Skeletal muscle satellite cell (primary cell): ENCODE measurements around the gene SRD5A2.

ENCODE experiments used
- H3K27me3 ChIP-seq: 2 replicates; pipeline ENCODE4 v1.7.0; 2013; ENCODE audit warnings: low read length; ENCODE audit not compliant: control insufficient read depth, insufficient read depth
- H3K36me3 ChIP-seq: 2 replicates; pipeline ENCODE4 v1.7.0; 2013; ENCODE audit warnings: mild to moderate bottlenecking, control low read depth, low read length; ENCODE audit not compliant: insufficient read depth
- H3K4me1 ChIP-seq: 2 replicates; pipeline ENCODE4 v1.7.0; 2013; ENCODE audit warnings: low read length; ENCODE audit not compliant: control insufficient read depth, insufficient read depth
- H3K4me2 ChIP-seq: 2 replicates; pipeline ENCODE4 v1.7.0; 2013; ENCODE audit warnings: mild to moderate bottlenecking, low read length
- H3K4me3 ChIP-seq: 2 replicates; pipeline ENCODE4 v1.7.0; 2013; ENCODE audit warnings: low read length
- H3K9ac ChIP-seq: 2 replicates; pipeline ENCODE4 v1.7.0; 2013; ENCODE audit warnings: mild to moderate bottlenecking, low read depth, low read length, moderate library complexity
- H3K9me3 ChIP-seq: replicated peaks from 2 replicates; pipeline ENCODE4 v1.7.0; 2013; ENCODE audit warnings: mild to moderate bottlenecking, control low read depth, low read length

The SRD5A2 gene

GRCh38 chr2:31531101-31531500, 49.6 kb downstream of the SRD5A2 start:
- Histone ChIP-seq H3K27me3 (peaks cover 11% of the 10 kb centered on the region), H3K4me1 (peaks cover 5% of the 10 kb centered on the region), H3K9ac (no peak overlapping the region)

GRCh38 chr2:31529256-31529655, 51.5 kb downstream of the SRD5A2 start:
- no peak overlapping the region for H3K4me3 ChIP-seq
- peaks cover 10% of the 10 kb centered on the region for H3K27me3 ChIP-seq
- no peak overlapping the region for H3K4me2 ChIP-seq
- no peaks in the 10 kb centered on the region for H3K36me3 ChIP-seq
- H3K9ac ChIP-seq, result no peak overlapping the region
- no peaks in the 10 kb centered on the region for H3K9me3 ChIP-seq
- peaks cover 5% of the 10 kb centered on the region for H3K4me1 ChIP-seq

More at GRCh38 chr2:31531101-31531500, 49.6 kb downstream of the SRD5A2 start:
- H3K4me3 ChIP-seq, result no peak overlapping the region
- H3K36me3 ChIP-seq, result no peaks in the 10 kb centered on the region
- H3K9me3 ChIP-seq, result no peaks in the 10 kb centered on the region
- H3K4me2 ChIP-seq, result no peak overlapping the region

- Histone ChIP-seq H3K4me3 (no peak overlapping the region), H3K9me3 (no peaks in the 10 kb centered on the region), H3K4me2 (no peak overlapping the region), H3K36me3 (no peaks in the 10 kb centered on the region), H3K27me3 (peaks cover 10% of the 10 kb centered on the region), H3K4me1 (peaks cover 5% of the 10 kb centered on the region), H3K9ac (no peak overlapping the region)
Measured at GRCh38 chr2:31528823-31529222, 51.9 kb downstream of the SRD5A2 start.

GRCh38 chr2:31526946-31527732, 53.6 kb downstream of the SRD5A2 start:
- H3K4me2 ChIP-seq, result no peak overlapping the region
- no peaks in the 10 kb centered on the region for H3K36me3 ChIP-seq
- H3K9me3 ChIP-seq, result no peaks in the 10 kb centered on the region
- peaks cover 10% of the 10 kb centered on the region for H3K27me3 ChIP-seq
- peaks cover 5% of the 10 kb centered on the region for H3K4me1 ChIP-seq
- H3K4me3 ChIP-seq, result no peak overlapping the region
- no peak overlapping the region for H3K9ac ChIP-seq

- Histone ChIP-seq H3K36me3 (no peaks in the 10 kb centered on the region), H3K4me3 (no peak overlapping the region), H3K9me3 (no peaks in the 10 kb centered on the region), H3K4me2 (no peak overlapping the region), H3K27me3 (peaks cover 10% of the 10 kb centered on the region), H3K9ac (no peak overlapping the region), H3K4me1 (peaks cover 5% of the 10 kb centered on the region)
Measured at GRCh38 chr2:31525876-31526275, 54.9 kb downstream of the SRD5A2 start.

- no peak overlapping the region for H3K4me2 ChIP-seq
- no peaks in the 10 kb centered on the region for H3K36me3 ChIP-seq
- no peak overlapping the region for H3K4me3 ChIP-seq
- H3K4me1 ChIP-seq, result peaks cover 5% of the 10 kb centered on the region
- H3K9me3 ChIP-seq, result no peaks in the 10 kb centered on the region
- no peak overlapping the region for H3K9ac ChIP-seq
- peaks cover 9% of the 10 kb centered on the region for H3K27me3 ChIP-seq
Measured at GRCh38 chr2:31524592-31524991, 56.1 kb downstream of the SRD5A2 start.

GRCh38 chr2:31523871-31524492, 56.8 kb downstream of the SRD5A2 start:
- Histone ChIP-seq H3K9me3 (no peaks in the 10 kb centered on the region), H3K4me1 (peaks cover 5% of the 10 kb centered on the region), H3K36me3 (no peaks in the 10 kb centered on the region), H3K4me2 (no peak overlapping the region), H3K9ac (no peak overlapping the region), H3K4me3 (no peak overlapping the region), H3K27me3 (peaks cover 4% of the 10 kb centered on the region)

GRCh38 chr2:31522786-31523185, 58.0 kb downstream of the SRD5A2 start:
- H3K9me3 ChIP-seq, result no peaks in the 10 kb centered on the region
- H3K27me3 ChIP-seq, result peaks cover 4% of the 10 kb centered on the region
- no peaks in the 10 kb centered on the region for H3K36me3 ChIP-seq
- no peak overlapping the region for H3K9ac ChIP-seq
- no peak overlapping the region for H3K4me2 ChIP-seq
- peaks cover 5% of the 10 kb centered on the region for H3K4me1 ChIP-seq
- H3K4me3 ChIP-seq, result no peak overlapping the region

GRCh38 chr2:31517442-31518203, 63.1 kb downstream of the SRD5A2 start:
- Histone ChIP-seq H3K36me3 (no peaks in the 10 kb centered on the region), H3K4me3 (no peak overlapping the region), H3K4me1 (no peaks in the 10 kb centered on the region), H3K27me3 (peaks cover 3% of the 10 kb centered on the region), H3K9me3 (no peaks in the 10 kb centered on the region), H3K9ac (no peak overlapping the region), H3K4me2 (no peak overlapping the region)

GRCh38 chr2:31515586-31515985, 65.2 kb downstream of the SRD5A2 start:
- H3K4me1 ChIP-seq, result peaks cover 3% of the 10 kb centered on the region
- H3K4me2 ChIP-seq, result no peak overlapping the region
- H3K9ac ChIP-seq, result no peak overlapping the region
- H3K4me3 ChIP-seq, result no peak overlapping the region
- no peaks in the 10 kb centered on the region for H3K9me3 ChIP-seq
- H3K36me3 ChIP-seq, result no peaks in the 10 kb centered on the region
- peaks cover 3% of the 10 kb centered on the region for H3K27me3 ChIP-seq

- peaks cover 3% of the 10 kb centered on the region for H3K4me1 ChIP-seq
Measured at GRCh38 chr2:31513553-31513952, 67.2 kb downstream of the SRD5A2 start.

More at GRCh38 chr2:31513553-31513952, 67.2 kb downstream of the SRD5A2 start:
- no peaks in the 10 kb centered on the region for H3K36me3 ChIP-seq
- H3K9ac ChIP-seq, result no peak overlapping the region
- H3K4me3 ChIP-seq, result no peak overlapping the region
- no peak overlapping the region for H3K4me2 ChIP-seq
- peaks cover 3% of the 10 kb centered on the region for H3K27me3 ChIP-seq
- H3K9me3 ChIP-seq, result no peaks in the 10 kb centered on the region
